HepG2 (cell line): Measurements from ENCODE around the gene SEMA3B. TPM values are rescaled to one million over a fixed set of nuclear protein-coding genes. Genes with fewer than 3 reads are reported as not detected.
A peak's percentile ranks its signal among the peaks of the same experiment; 100 is the strongest.

Experiments
- ATAC-seq: fragments of 200-7000 bp; cut with Tn5 transposase; 3 replicates; pipeline ENCODE4 v1.9.1; 2020; ENCODE audit warnings: mild to moderate bottlenecking, moderate library complexity
- BruUV-seq: library from RNA; stranded (reverse); fragments of 400-500 nt; replicated peaks from 2 replicates; lab custom pipeline; 2021; lab: Mats Ljungman, UMichigan
- CTCF ChIA-PET: fragments of 300-600 bp; formaldehyde crosslinking; extraction: SDS; loops from one replicate; lab custom pipeline; 2021; ENCODE audit warnings: low total read pairs, inconsistent platforms, low intra/inter-chr PET ratio; lab: Yijun Ruan, JAX
- POLR2A ChIA-PET: fragments of 350-600 bp; sonication (Branson Sonifier 250); formaldehyde crosslinking; loops from one replicate; lab custom pipeline; 2020; ENCODE audit warnings: antibody characterized with exemption, inconsistent platforms; lab: Yijun Ruan, JAX
- DNase-seq: peaks from one replicate; pipeline ENCODE4 v3.0.0-alpha.2; 2015; ENCODE audit warnings: low spot score
- FAIRE-seq: peaks from 3 replicates; lab custom pipeline; 2011; peaks lifted over from hg19 to GRCh38; lab: Jason Lieb, UNC
- H2AFZ ChIP-seq: one replicate; pipeline ENCODE4 v1.6.1; 2011; ENCODE audit warnings: low read length, inconsistent platforms
- H3K27ac ChIP-seq: fragments of 300-600 bp; 3 replicates; pipeline ENCODE4 v1.8.0; 2011; ENCODE audit warnings: mixed run types, mild to moderate bottlenecking, mixed read lengths, low read length, inconsistent platforms; ENCODE audit not compliant: insufficient read depth; ENCODE audit errors: extremely low read length
- H3K27me3 ChIP-seq, 2 experiments: fragments of 200-600 bp in 1 of 2; 2 replicates in 1 of 2; 3 replicates in 1 of 2; pipeline versions ENCODE4 v1.6.0 to v1.8.0; 2011; ENCODE audit warnings: low read length in 2 of 2, mild to moderate bottlenecking in 2 of 2, moderate library complexity in 2 of 2, inconsistent platforms in 1 of 2; ENCODE audit not compliant: insufficient read depth in 2 of 2, control insufficient read depth in 1 of 2
- H3K36me3 ChIP-seq, 2 experiments: fragments of 200-600 bp in 1 of 2; replicated peaks in 1 of 2; 2 replicates in 1 of 2; 3 replicates in 1 of 2; pipeline versions ENCODE4 v1.5.1 to v1.8.0; 2011; ENCODE audit warnings: low read length in 2 of 2, inconsistent platforms in 1 of 2; ENCODE audit not compliant: insufficient read depth in 2 of 2, control insufficient read depth in 1 of 2
- H3K4me1 ChIP-seq: 2 replicates; pipeline ENCODE4 v1.5.1; 2012; ENCODE audit warnings: low read length, inconsistent platforms; ENCODE audit not compliant: insufficient read depth
- H3K4me2 ChIP-seq: 2 replicates; pipeline ENCODE4 v1.6.0; 2011; ENCODE audit warnings: low read depth, low read length, inconsistent platforms
- H3K4me3 ChIP-seq, 3 experiments: fragments of 200-600 bp in 1 of 3; sonication (generic), shearing (Covaris generic) in 1 of 3; replicated peaks in 1 of 3; 2 replicates each; pipeline ENCODE4 v1.5.1; 2011 to 2016; ENCODE audit warnings: low read length in 3 of 3, inconsistent platforms in 2 of 3, low read depth in 2 of 3, mild to moderate bottlenecking in 2 of 3, control low read depth in 1 of 3, mixed read lengths in 1 of 3; ENCODE audit not compliant: insufficient read depth in 1 of 3
- H3K79me2 ChIP-seq: one replicate; pipeline ENCODE4 v1.6.1; 2011; ENCODE audit warnings: low read length, inconsistent platforms; ENCODE audit not compliant: insufficient read depth
- H3K9ac ChIP-seq: 2 replicates; pipeline ENCODE4 v1.6.0; 2011; ENCODE audit warnings: mild to moderate bottlenecking, low read depth, low read length, inconsistent platforms; ENCODE audit not compliant: insufficient read depth
- H3K9me3 ChIP-seq: 2 replicates; pipeline ENCODE4 v1.5.1; 2012; ENCODE audit warnings: mild to moderate bottlenecking, low read length
- H4K20me1 ChIP-seq: 2 replicates; pipeline ENCODE4 v1.6.0; 2011; ENCODE audit warnings: inconsistent platforms, mild to moderate bottlenecking, low read length, moderate library complexity; ENCODE audit not compliant: insufficient read depth
- ELF4 ChIP-seq: sonication (generic); formaldehyde crosslinking; IDR thresholded peaks from 2 replicates; pipeline ENCODE4 v1.5.0; 2020; ENCODE audit warnings: missing genetic modification reagents, mild to moderate bottlenecking, moderate library complexity, borderline replicate concordance
- STAT6 ChIP-seq: sonication (generic); formaldehyde crosslinking; IDR thresholded peaks from 2 replicates; pipeline ENCODE4 v1.4.0; 2020; ENCODE audit warnings: missing genetic modification reagents, mild to moderate bottlenecking, borderline replicate concordance
- TBX2 ChIP-seq: sonication (generic); formaldehyde crosslinking; IDR thresholded peaks from 2 replicates; pipeline ENCODE4 v1.5.0; 2020; ENCODE audit warnings: missing genetic modification reagents, mild to moderate bottlenecking, borderline replicate concordance
- ZNF33B ChIP-seq: sonication (generic); formaldehyde crosslinking; IDR thresholded peaks from 2 replicates; pipeline ENCODE4 v1.5.1; 2020; ENCODE audit warnings: mild to moderate bottlenecking, missing genetic modification reagents
- ZNF687 ChIP-seq: sonication (generic); formaldehyde crosslinking; IDR thresholded peaks from 2 replicates; pipeline ENCODE4 v1.5.1; 2020; ENCODE audit warnings: mild to moderate bottlenecking, missing genetic modification reagents, moderate library complexity
- WGBS: methylation state at CpG from one replicate; pipeline ENCODE4 v1.1.6; 2017; ENCODE audit warnings: low lambda C conversion rate; 5-methylcytosine and 5-hydroxymethylcytosine counted together
- in situ Hi-C: cut with HindIII; loops from 2 replicates; pipeline ENCODE4 v1.10.0; 2017; ENCODE audit warnings: low pct_unique_long_range_greater_than_20kb; ENCODE audit not compliant: extremely low pct_ligation_motif_present
- intact Hi-C: fragments of 100-400 bp; cut with micrococcal nuclease; formaldehyde crosslinking; loops from one replicate; pipeline ENCODE4 v1.10.0; 2022; ENCODE audit not compliant: unreplicated experiment
- polyA plus RNA-seq, 8 experiments: library from polyadenylated mRNA; depleted of rRNA in 3 of 8; stranded (reverse) in 7 of 8; unstranded in 1 of 8; fragments of >200 nt; fragmentation: Illumina TruSeq in 4 of 8; extraction: Trizol in 4 of 8; gene quantifications; 2 replicates each; pipeline versions ENCODE4 v1.2.1 to v1.2.3, GENCODE V29; 2011 to 2016; ENCODE audit warnings: low read depth in 4 of 8, missing spikeins in 1 of 8, mixed read lengths in 1 of 8; ENCODE audit not compliant: insufficient read depth in 1 of 8
- total RNA-seq, 5 experiments: library from RNA; depleted of rRNA; stranded (reverse); fragments of >200 nt; fragmentation: Illumina TruSeq; extraction: Trizol; gene quantifications; 2 replicates each; pipeline ENCODE4 v1.2.3, GENCODE V29; 2016; ENCODE audit warnings: low read depth in 1 of 5
- TF ChIP-seq, protein P1 (sequence below): IDR thresholded peaks from 2 replicates; pipeline ENCODE4 v1.6.1; 2012; ENCODE audit warnings: inconsistent platforms
- TF ChIP-seq, protein P2 (sequence below): sonication (generic); formaldehyde crosslinking; IDR thresholded peaks from 2 replicates; pipeline ENCODE4 v1.4.0; 2020; ENCODE audit warnings: missing genetic modification reagents
- TF ChIP-seq, protein P3 (sequence below): sonication (generic); formaldehyde crosslinking; IDR thresholded peaks from 2 replicates; pipeline ENCODE4 v1.8.1; 2023; ENCODE audit warnings: mild to moderate bottlenecking, missing genetic modification reagents

SEMA3B gene
- total and polyA plus RNA-seq, 2 of the 13 experiments (the other 11 are each of a cell fraction or from before 2014, with no cell fraction given) = 93.2 to 158 TPM

- TF ChIP-seq TBX2 (CRISPR knock-in tag) (no peak), ZNF33B (CRISPR knock-in tag) (no peak), ZNF687 (CRISPR knock-in tag) (peak; percentile 33)
- TF ChIP-seq, protein P1, sequence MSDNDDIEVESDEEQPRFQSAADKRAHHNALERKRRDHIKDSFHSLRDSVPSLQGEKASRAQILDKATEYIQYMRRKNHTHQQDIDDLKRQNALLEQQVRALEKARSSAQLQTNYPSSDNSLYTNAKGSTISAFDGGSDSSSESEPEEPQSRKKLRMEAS = peak; percentile 40; the same call in 1 of the 2 replicates
Measured at GRCh38 chr3:50230104-50230793, 38.7 kb upstream of the SEMA3B start (continued).

- BruUV-seq = no TSS peak
- POLR2A ChIA-PET = interaction anchor here (0.9 to 7.0 kb wide), 3 partner anchors 21 to 41 kb away, joined by 4 to 69 read pairs (median 5); no protein-coding TSS in a partner anchor
Measured at GRCh38 chr3:50230794-50231125, 38.2 kb upstream of the SEMA3B start.

More at GRCh38 chr3:50230794-50231125, 38.2 kb upstream of the SEMA3B start:
- no peaks in the 10 kb centered on the region for H4K20me1 ChIP-seq
- intact Hi-C loops (no loop called here), in situ Hi-C loops (no loop called here)
- FAIRE-seq = no peak
- no peak for ATAC-seq
- no peak overlapping the region for H3K27ac ChIP-seq
- no peak overlapping the region for H3K9ac ChIP-seq
- no peak overlapping the region for H3K4me2 ChIP-seq
- 79% methylated on average over 2 of the region's 4 CpGs for WGBS
- CTCF ChIA-PET = no interaction called here
- no peak overlapping the region for H2AFZ ChIP-seq
- no peak overlapping the region for H3K4me3 ChIP-seq
- H3K36me3 ChIP-seq = no peaks in the 10 kb centered on the region; a peak in 1 of 5 replicates
- peaks cover 72% of the 10 kb centered on the region for H3K4me1 ChIP-seq
- no peak for DNase-seq
- TF ChIP-seq, protein P2, sequence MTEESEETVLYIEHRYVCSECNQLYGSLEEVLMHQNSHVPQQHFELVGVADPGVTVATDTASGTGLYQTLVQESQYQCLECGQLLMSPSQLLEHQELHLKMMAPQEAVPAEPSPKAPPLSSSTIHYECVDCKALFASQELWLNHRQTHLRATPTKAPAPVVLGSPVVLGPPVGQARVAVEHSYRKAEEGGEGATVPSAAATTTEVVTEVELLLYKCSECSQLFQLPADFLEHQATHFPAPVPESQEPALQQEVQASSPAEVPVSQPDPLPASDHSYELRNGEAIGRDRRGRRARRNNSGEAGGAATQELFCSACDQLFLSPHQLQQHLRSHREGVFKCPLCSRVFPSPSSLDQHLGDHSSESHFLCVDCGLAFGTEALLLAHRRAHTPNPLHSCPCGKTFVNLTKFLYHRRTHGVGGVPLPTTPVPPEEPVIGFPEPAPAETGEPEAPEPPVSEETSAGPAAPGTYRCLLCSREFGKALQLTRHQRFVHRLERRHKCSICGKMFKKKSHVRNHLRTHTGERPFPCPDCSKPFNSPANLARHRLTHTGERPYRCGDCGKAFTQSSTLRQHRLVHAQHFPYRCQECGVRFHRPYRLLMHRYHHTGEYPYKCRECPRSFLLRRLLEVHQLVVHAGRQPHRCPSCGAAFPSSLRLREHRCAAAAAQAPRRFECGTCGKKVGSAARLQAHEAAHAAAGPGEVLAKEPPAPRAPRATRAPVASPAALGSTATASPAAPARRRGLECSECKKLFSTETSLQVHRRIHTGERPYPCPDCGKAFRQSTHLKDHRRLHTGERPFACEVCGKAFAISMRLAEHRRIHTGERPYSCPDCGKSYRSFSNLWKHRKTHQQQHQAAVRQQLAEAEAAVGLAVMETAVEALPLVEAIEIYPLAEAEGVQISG (CRISPR knock-in tag) = no peak
- TF ChIP-seq ELF4 (CRISPR knock-in tag) = no peak
- TF ChIP-seq STAT6 (CRISPR knock-in tag) = no peak
- TF ChIP-seq, protein P3, sequence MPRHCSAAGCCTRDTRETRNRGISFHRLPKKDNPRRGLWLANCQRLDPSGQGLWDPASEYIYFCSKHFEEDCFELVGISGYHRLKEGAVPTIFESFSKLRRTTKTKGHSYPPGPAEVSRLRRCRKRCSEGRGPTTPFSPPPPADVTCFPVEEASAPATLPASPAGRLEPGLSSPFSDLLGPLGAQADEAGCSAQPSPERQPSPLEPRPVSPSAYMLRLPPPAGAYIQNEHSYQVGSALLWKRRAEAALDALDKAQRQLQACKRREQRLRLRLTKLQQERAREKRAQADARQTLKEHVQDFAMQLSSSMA = no peak
- H3K79me2 ChIP-seq = no peaks in the 10 kb centered on the region
- no peaks in the 10 kb centered on the region for H3K9me3 ChIP-seq
- H3K27me3 ChIP-seq = no peaks in the 10 kb centered on the region
